OCI-LY3 (cell line): Measurements from ENCODE around the gene FABP1.

Experiments
- H2AFZ ChIP-seq: fragments of 200-600, 300-600 bp; shearing (Covaris generic); 2 replicates; pipeline ENCODE4 v1.6.0; 2014; ENCODE audit warnings: antibody characterized with exemption, low read depth, low read length
- H3K27ac ChIP-seq: fragments of 200-600, 300-600 bp; sonication (generic); 2 replicates; pipeline ENCODE4 v1.5.1; 2014; ENCODE audit warnings: mild to moderate bottlenecking, low read length, moderate library complexity, mixed read lengths
- H3K27me3 ChIP-seq: fragments of 200-600, 300-600 bp; sonication (generic); 2 replicates; pipeline ENCODE4 v1.6.1; 2014; ENCODE audit warnings: low read depth, low read length, mixed read lengths
- H3K36me3 ChIP-seq: fragments of 200-600, 300-600 bp; sonication (generic); replicated peaks from 2 replicates; pipeline ENCODE3; 2014; ENCODE audit warnings: low read depth, low read length, mixed read lengths
- H3K4me1 ChIP-seq: fragments of 300-600, 200-600 bp; sonication (generic); 2 replicates; pipeline ENCODE4 v1.6.1; 2014; ENCODE audit warnings: low read length, mixed read lengths
- H3K4me2 ChIP-seq: fragments of 200-600, 300-600 bp; sonication (generic); 2 replicates; pipeline ENCODE4 v1.6.1; 2014; ENCODE audit warnings: low read length, mixed read lengths
- H3K4me3 ChIP-seq: fragments of 300-600, 200-600 bp; sonication (generic); 2 replicates; pipeline ENCODE4 v1.5.1; 2014; ENCODE audit warnings: antibody characterized with exemption, mild to moderate bottlenecking, low read length, moderate library complexity
- H3K79me2 ChIP-seq: fragments of 300-600, 200-600 bp; shearing (Covaris generic); 2 replicates; pipeline ENCODE4 v1.6.1; 2014; ENCODE audit warnings: mild to moderate bottlenecking, low read length, mixed read lengths
- H3K9ac ChIP-seq: fragments of 300-600, 200-600 bp; shearing (Covaris generic); 2 replicates; pipeline ENCODE4 v1.6.0; 2014; ENCODE audit warnings: mild to moderate bottlenecking, low read length, moderate library complexity
- H3K9me3 ChIP-seq: fragments of 200-600, 300-600 bp; shearing (Covaris generic); 2 replicates; pipeline ENCODE4 v1.6.1; 2014; ENCODE audit warnings: low read length, mixed read lengths; ENCODE audit not compliant: insufficient read depth
- H4K20me1 ChIP-seq: fragments of 200-600, 300-600 bp; sonication (generic); 2 replicates; pipeline ENCODE4 v1.6.1; 2016; ENCODE audit warnings: low read length, mixed read lengths; ENCODE audit not compliant: insufficient read depth
- EZH2phosphoT487 ChIP-seq: fragments of 200-600 bp; shearing (Covaris generic); IDR thresholded peaks from 2 replicates; pipeline ENCODE4 v1.6.1; 2018; ENCODE audit warnings: antibody characterized with exemption, mixed run types, low read depth
- TF ChIP-seq, protein P1 (sequence below): fragments of 200-600, 300-600 bp; sonication (generic); IDR thresholded peaks from 2 replicates; pipeline ENCODE4 v1.5.1; 2014; ENCODE audit warnings: antibody characterized with exemption, low read length, low read depth

Gene FABP1

DNA sequence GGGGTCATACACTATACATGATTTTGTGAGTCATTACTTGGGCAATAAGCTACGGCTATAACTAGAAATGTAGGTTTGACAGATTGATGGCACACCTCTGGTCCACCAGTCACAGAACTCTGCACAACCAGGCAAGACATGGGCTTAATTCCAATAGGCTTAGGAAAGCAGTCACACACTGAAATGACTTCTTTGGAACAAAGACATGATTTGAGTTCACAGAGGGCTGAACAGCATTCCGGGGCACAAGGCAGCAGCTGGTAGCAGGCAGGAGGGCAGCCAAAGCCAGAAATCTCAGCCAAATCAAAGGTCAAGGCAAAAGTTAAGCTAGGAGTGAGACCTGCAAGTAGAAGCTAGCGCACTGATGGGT, 27.4 kb downstream of the FABP1 start:
- H3K27me3 ChIP-seq: peaks cover 7% of the 10 kb centered on the region; the same call in 1 of the 2 replicates
- H4K20me1 ChIP-seq: no peaks in the 10 kb centered on the region
- H3K9ac ChIP-seq: no peak overlapping the region
- H3K4me3 ChIP-seq: no peak overlapping the region
- no peaks in the 10 kb centered on the region for H3K9me3 ChIP-seq
- TF ChIP-seq EZH2phosphoT487: no peak
- TF ChIP-seq, protein P1, sequence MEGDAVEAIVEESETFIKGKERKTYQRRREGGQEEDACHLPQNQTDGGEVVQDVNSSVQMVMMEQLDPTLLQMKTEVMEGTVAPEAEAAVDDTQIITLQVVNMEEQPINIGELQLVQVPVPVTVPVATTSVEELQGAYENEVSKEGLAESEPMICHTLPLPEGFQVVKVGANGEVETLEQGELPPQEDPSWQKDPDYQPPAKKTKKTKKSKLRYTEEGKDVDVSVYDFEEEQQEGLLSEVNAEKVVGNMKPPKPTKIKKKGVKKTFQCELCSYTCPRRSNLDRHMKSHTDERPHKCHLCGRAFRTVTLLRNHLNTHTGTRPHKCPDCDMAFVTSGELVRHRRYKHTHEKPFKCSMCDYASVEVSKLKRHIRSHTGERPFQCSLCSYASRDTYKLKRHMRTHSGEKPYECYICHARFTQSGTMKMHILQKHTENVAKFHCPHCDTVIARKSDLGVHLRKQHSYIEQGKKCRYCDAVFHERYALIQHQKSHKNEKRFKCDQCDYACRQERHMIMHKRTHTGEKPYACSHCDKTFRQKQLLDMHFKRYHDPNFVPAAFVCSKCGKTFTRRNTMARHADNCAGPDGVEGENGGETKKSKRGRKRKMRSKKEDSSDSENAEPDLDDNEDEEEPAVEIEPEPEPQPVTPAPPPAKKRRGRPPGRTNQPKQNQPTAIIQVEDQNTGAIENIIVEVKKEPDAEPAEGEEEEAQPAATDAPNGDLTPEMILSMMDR: no peak
- H3K4me1 ChIP-seq: no peaks in the 10 kb centered on the region
- H3K4me2 ChIP-seq: no peak overlapping the region
- H3K27ac ChIP-seq: no peak overlapping the region
- H3K36me3 ChIP-seq: no peaks in the 10 kb centered on the region
- H3K79me2 ChIP-seq: no peaks in the 10 kb centered on the region
- H2AFZ ChIP-seq: no peak overlapping the region

- Histone ChIP-seq H4K20me1 (no peaks in the 10 kb centered on the region), H3K27me3 (peaks cover 7% of the 10 kb centered on the region; the same call in 1 of the 2 replicates)
These were observed 27.9 kb downstream of the FABP1 start for GRCh38 chr2:88099798-88100488.

GRCh38 chr2:88098558-88098900, 29.3 kb downstream of the FABP1 start:
- Histone ChIP-seq H3K4me3 (no peak overlapping the region), H3K36me3 (no peaks in the 10 kb centered on the region), H3K4me1 (no peaks in the 10 kb centered on the region), H3K9me3 (no peaks in the 10 kb centered on the region), H3K27ac (no peak overlapping the region), H3K79me2 (no peaks in the 10 kb centered on the region), H2AFZ (no peak overlapping the region), H3K4me2 (no peak overlapping the region), H3K27me3 (peaks cover 7% of the 10 kb centered on the region; the same call in 1 of the 2 replicates), H3K9ac (no peak overlapping the region), H4K20me1 (no peaks in the 10 kb centered on the region)
- TF ChIP-seq, protein P1: no peak
- TF ChIP-seq EZH2phosphoT487: no peak

More at GRCh38 chr2:88099798-88100488, 27.9 kb downstream of the FABP1 start:
- H2AFZ ChIP-seq: no peak overlapping the region
- no peaks in the 10 kb centered on the region for H3K36me3 ChIP-seq
- H3K4me2 ChIP-seq: no peak overlapping the region
- H3K9me3 ChIP-seq: no peaks in the 10 kb centered on the region
- no peak overlapping the region for H3K4me3 ChIP-seq
- H3K9ac ChIP-seq: no peak overlapping the region
- H3K4me1 ChIP-seq: no peaks in the 10 kb centered on the region
- H3K27ac ChIP-seq: no peak overlapping the region
- TF ChIP-seq, protein P1: no peak
- no peak for TF ChIP-seq EZH2phosphoT487
- no peaks in the 10 kb centered on the region for H3K79me2 ChIP-seq

GRCh38 chr2:88097891-88098557, 29.8 kb downstream of the FABP1 start:
- peaks cover 7% of the 10 kb centered on the region; the same call in 1 of the 2 replicates for H3K27me3 ChIP-seq
- no peak for TF ChIP-seq EZH2phosphoT487
- TF ChIP-seq, protein P1: no peak
- no peak overlapping the region for H3K4me2 ChIP-seq
- no peak overlapping the region for H3K27ac ChIP-seq
- H3K36me3 ChIP-seq: no peaks in the 10 kb centered on the region
- no peaks in the 10 kb centered on the region for H4K20me1 ChIP-seq
- H3K79me2 ChIP-seq: no peaks in the 10 kb centered on the region
- H3K9ac ChIP-seq: no peak overlapping the region
- no peak overlapping the region for H2AFZ ChIP-seq
- no peaks in the 10 kb centered on the region for H3K4me1 ChIP-seq
- H3K4me3 ChIP-seq: no peak overlapping the region
- no peaks in the 10 kb centered on the region for H3K9me3 ChIP-seq
